Activated naive CD4-positive, alpha-beta T cell treated with anti-CD3 and anti-CD28 coated beads, Interleukin-2, amount 50 U/mL, for 72 hours (primary cell): Measurements from ENCODE around the gene DNAH14. TPM values are rescaled to one million over a fixed set of nuclear protein-coding genes. Genes with fewer than 3 reads are reported as not detected.
"Not testable (repeated sequence)": the region's sequence is repeated elsewhere in the genome, so short reads cannot be mapped to it uniquely, and the experiment has no call there.

Source experiments
- ATAC-seq, 2 donors: fragments of 150-1000 bp; cut with Tn5 transposase; 2 replicates each; pipeline ENCODE4 v1.10.0; 2021; ENCODE audit warnings: mild to moderate bottlenecking in 2 of 2, moderate library complexity in 2 of 2
- DNase-seq, 2 donors: peaks; one replicate each; pipeline ENCODE4 v3.0.0; 2021 to 2022; ENCODE audit warnings: low spot score in 2 of 2
- H3K27ac Mint-ChIP-seq, 2 donors: one replicate each; pipeline ENCODE4 v1.8.0; 2022; ENCODE audit warnings: mild to moderate bottlenecking in 2 of 2, mixed read lengths in 2 of 2
- H3K36me3 Mint-ChIP-seq, 2 donors: one replicate each; pipeline ENCODE4 v1.8.0; 2022; ENCODE audit warnings: mixed read lengths in 2 of 2
- H3K9me3 Mint-ChIP-seq, 2 donors: one replicate each; pipeline ENCODE4 v1.8.0; 2022; ENCODE audit warnings: mixed read lengths in 2 of 2
- total RNA-seq, 2 donors: library from RNA; stranded (reverse); gene quantifications; one replicate each; pipeline ENCODE4 v1.2.3, GENCODE V29; 2022

Gene DNAH14
- 1 to 10 TPM; 1.2 to 2.0 TPM for total RNA-seq

GRCh38 chr1:224929335-224930237, at the start of gene DNAH14:
Gene DNAH14, plus strand, starts transcription at chr1:224929675. Its CDS starts 23,028 bp downstream, at chr1:224952703.
- DNase-seq = peak in 1 of 2 donors; percentile 13
- Mint-ChIP-seq H3K27ac (no peak within 1 kb of the TSS), H3K9me3 (peaks cover 23 to 24% of the 10 kb centered on the region in 2 donors), H3K36me3 (peaks cover 25 to 26% of the 10 kb centered on the region in 2 donors)
- peak; percentile 61 to 70 for ATAC-seq

GRCh38 chr1:224880593-224881307, 48.7 kb upstream of the DNAH14 start:
- H3K36me3 Mint-ChIP-seq = peaks cover 0 to 1% of the 10 kb centered on the region in 2 donors
- no peak overlapping the region for H3K27ac Mint-ChIP-seq
- ATAC-seq = no peak
- H3K9me3 Mint-ChIP-seq = peaks cover 3 to 9% of the 10 kb centered on the region in 2 donors
- DNase-seq = no peak

GRCh38 chr1:224881308-224881692, 48.2 kb upstream of the DNAH14 start:
- not testable (repeated sequence) for ATAC-seq, H3K36me3 Mint-ChIP-seq, H3K27ac Mint-ChIP-seq, DNase-seq
- peaks cover 3 to 15% of the 10 kb centered on the region in 2 donors for H3K9me3 Mint-ChIP-seq

GRCh38 chr1:224881762-224882211, 47.7 kb upstream of the DNAH14 start:
- DNase-seq (no peak), ATAC-seq (no peak)
- H3K9me3 Mint-ChIP-seq = peaks cover 3 to 19% of the 10 kb centered on the region in 2 donors
- peaks cover 0 to 11% of the 10 kb centered on the region in 2 donors for H3K36me3 Mint-ChIP-seq
- H3K27ac Mint-ChIP-seq = no peak overlapping the region

GRCh38 chr1:224882264-224882663, 47.2 kb upstream of the DNAH14 start:
- Mint-ChIP-seq H3K27ac (no peak overlapping the region), H3K9me3 (peaks cover 3 to 19% of the 10 kb centered on the region in 2 donors), H3K36me3 (peaks cover 0 to 11% of the 10 kb centered on the region in 2 donors)
- ATAC-seq (no peak), DNase-seq (no peak)

- peaks cover 3 to 19% of the 10 kb centered on the region in 2 donors for H3K9me3 Mint-ChIP-seq
- no peak for DNase-seq
- peaks cover 0 to 11% of the 10 kb centered on the region in 2 donors for H3K36me3 Mint-ChIP-seq
- ATAC-seq = no peak
- no peak overlapping the region for H3K27ac Mint-ChIP-seq
Measured at GRCh38 chr1:224883091-224883490, 46.4 kb upstream of the DNAH14 start.

- ATAC-seq (no peak), DNase-seq (no peak)
- H3K27ac Mint-ChIP-seq = no peak overlapping the region
Measured at GRCh38 chr1:224884361-224884801, 45.1 kb upstream of the DNAH14 start.

GRCh38 chr1:224885376-224885775, 44.1 kb upstream of the DNAH14 start:
- H3K27ac Mint-ChIP-seq = not testable (repeated sequence)
- H3K36me3 Mint-ChIP-seq = peaks cover 0 to 11% of the 10 kb centered on the region in 2 donors

More at GRCh38 chr1:224884361-224884801, 45.1 kb upstream of the DNAH14 start:
- peaks cover 0 to 11% of the 10 kb centered on the region in 2 donors for H3K36me3 Mint-ChIP-seq
- H3K9me3 Mint-ChIP-seq = peaks cover 3 to 19% of the 10 kb centered on the region in 2 donors

GRCh38 chr1:224894915-224895314, 34.6 kb upstream of the DNAH14 start:
- DNase-seq (no peak), ATAC-seq (no peak)
- Mint-ChIP-seq H3K36me3 (no peaks in the 10 kb centered on the region), H3K9me3 (peaks cover 0 to 4% of the 10 kb centered on the region in 2 donors), H3K27ac (no peak overlapping the region)

More at GRCh38 chr1:224885376-224885775, 44.1 kb upstream of the DNAH14 start:
- peaks cover 3 to 19% of the 10 kb centered on the region in 2 donors for H3K9me3 Mint-ChIP-seq
- ATAC-seq, DNase-seq: not testable (repeated sequence)

GRCh38 chr1:224896130-224896781, 33.2 kb upstream of the DNAH14 start:
- Mint-ChIP-seq H3K36me3 (no peaks in the 10 kb centered on the region), H3K27ac (no peak overlapping the region), H3K9me3 (peaks cover 0 to 4% of the 10 kb centered on the region in 2 donors)
- DNase-seq = no peak
- no peak for ATAC-seq

GRCh38 chr1:224897529-224898327, 31.7 kb upstream of the DNAH14 start:
- ATAC-seq (no peak), DNase-seq (no peak)
- Mint-ChIP-seq H3K36me3 (no peaks in the 10 kb centered on the region), H3K27ac (no peak overlapping the region), H3K9me3 (peaks cover 0 to 4% of the 10 kb centered on the region in 2 donors)

- ATAC-seq (no peak), DNase-seq (no peak)
- Mint-ChIP-seq H3K27ac (no peak overlapping the region), H3K9me3 (peaks cover 0 to 4% of the 10 kb centered on the region in 2 donors), H3K36me3 (no peaks in the 10 kb centered on the region)
Measured at GRCh38 chr1:224898937-224899336, 30.5 kb upstream of the DNAH14 start.

- Mint-ChIP-seq H3K9me3 (peaks cover 0 to 4% of the 10 kb centered on the region in 2 donors), H3K36me3 (peaks cover 0 to 7% of the 10 kb centered on the region in 2 donors), H3K27ac (no peak overlapping the region)
- no peak for DNase-seq
- ATAC-seq = no peak
Measured at GRCh38 chr1:224900062-224900630, 29.3 kb upstream of the DNAH14 start.

- DNase-seq (no peak), ATAC-seq (no peak)
- no peak overlapping the region for H3K27ac Mint-ChIP-seq
- H3K36me3 Mint-ChIP-seq = peaks cover 0 to 7% of the 10 kb centered on the region in 2 donors
- peaks cover 0 to 4% of the 10 kb centered on the region in 2 donors for H3K9me3 Mint-ChIP-seq
Measured at GRCh38 chr1:224901087-224901810, 28.2 kb upstream of the DNAH14 start.

- H3K36me3 Mint-ChIP-seq = peaks cover 0 to 7% of the 10 kb centered on the region in 2 donors
- no peak for ATAC-seq
- H3K27ac Mint-ChIP-seq = no peak overlapping the region
- no peak for DNase-seq
- no peaks in the 10 kb centered on the region for H3K9me3 Mint-ChIP-seq
Measured at GRCh38 chr1:224903955-224904354, 25.5 kb upstream of the DNAH14 start.
